ENCODE data around the gene INO80D.
A peak's percentile ranks its signal among the peaks of the same experiment; 100 is the strongest.
"Not testable (repeated sequence)": the region's sequence is repeated elsewhere in the genome, so short reads cannot be mapped to it uniquely, and the experiment has no call there.

Gene INO80D

DNA sequence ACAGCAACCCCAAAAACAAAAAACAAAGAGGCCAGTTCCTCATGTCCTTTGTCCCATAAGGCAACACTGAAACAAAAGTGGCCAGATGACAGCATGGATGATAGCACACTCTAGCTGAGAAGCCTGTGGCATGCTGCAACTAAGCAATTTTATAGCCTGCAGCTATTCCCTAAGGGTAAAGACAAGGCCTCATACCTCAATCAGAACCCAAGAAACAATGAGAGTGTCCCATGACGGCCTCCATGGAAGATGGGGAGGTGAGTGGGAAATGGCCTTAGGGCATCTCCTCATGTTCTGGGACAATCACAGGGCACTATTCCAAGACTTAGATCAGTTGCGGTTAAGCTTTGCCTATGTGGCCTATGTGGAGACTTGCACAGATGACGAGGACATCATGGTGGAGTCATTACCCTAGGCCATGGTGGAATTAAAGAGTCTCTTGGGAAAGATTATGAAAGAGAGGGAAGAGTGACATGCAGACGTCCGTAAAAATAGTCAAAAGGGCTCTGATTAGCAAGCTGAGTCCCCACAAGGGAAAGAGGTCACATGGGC is 103.1 kb downstream of the INO80D start:
- no peak for DNase-seq (ENCODE audit: low spot score)
- TF ChIP-seq, protein P1, sequence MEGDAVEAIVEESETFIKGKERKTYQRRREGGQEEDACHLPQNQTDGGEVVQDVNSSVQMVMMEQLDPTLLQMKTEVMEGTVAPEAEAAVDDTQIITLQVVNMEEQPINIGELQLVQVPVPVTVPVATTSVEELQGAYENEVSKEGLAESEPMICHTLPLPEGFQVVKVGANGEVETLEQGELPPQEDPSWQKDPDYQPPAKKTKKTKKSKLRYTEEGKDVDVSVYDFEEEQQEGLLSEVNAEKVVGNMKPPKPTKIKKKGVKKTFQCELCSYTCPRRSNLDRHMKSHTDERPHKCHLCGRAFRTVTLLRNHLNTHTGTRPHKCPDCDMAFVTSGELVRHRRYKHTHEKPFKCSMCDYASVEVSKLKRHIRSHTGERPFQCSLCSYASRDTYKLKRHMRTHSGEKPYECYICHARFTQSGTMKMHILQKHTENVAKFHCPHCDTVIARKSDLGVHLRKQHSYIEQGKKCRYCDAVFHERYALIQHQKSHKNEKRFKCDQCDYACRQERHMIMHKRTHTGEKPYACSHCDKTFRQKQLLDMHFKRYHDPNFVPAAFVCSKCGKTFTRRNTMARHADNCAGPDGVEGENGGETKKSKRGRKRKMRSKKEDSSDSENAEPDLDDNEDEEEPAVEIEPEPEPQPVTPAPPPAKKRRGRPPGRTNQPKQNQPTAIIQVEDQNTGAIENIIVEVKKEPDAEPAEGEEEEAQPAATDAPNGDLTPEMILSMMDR (IDR thresholded peaks at IDR 0.05; ENCODE audit: borderline replicate concordance, control extremely low read depth, extremely low read depth, insufficient read depth, missing control alignments) = no peak
- in situ Hi-C loops (cut with MboI; ENCODE audit: low sequenced_read_pairs, unreplicated experiment) = no loop called here

DNA sequence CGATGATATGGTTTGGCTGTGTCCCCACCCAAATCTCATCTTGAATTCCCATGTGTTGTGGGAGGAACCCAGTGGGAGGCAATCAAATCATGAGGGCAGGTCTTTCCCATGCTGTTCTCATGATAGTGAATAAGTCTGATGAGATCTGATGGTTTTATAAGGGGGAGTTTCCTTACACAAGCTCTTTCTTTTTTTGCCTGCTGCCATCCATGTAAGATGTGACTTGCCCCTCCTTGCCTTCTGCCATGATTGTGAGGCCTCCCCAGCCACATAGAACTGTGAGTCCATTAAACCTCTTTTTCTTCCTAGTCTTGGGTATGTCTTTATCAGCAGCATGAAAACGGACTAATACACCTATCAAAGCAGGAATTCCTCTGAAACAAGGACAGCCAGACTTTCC is 107.2 kb downstream of the INO80D start:
- DNase-seq (ENCODE audit: low spot score); in situ Hi-C loops (cut with MboI; ENCODE audit: low sequenced_read_pairs, unreplicated experiment): not testable (repeated sequence)

DNA sequence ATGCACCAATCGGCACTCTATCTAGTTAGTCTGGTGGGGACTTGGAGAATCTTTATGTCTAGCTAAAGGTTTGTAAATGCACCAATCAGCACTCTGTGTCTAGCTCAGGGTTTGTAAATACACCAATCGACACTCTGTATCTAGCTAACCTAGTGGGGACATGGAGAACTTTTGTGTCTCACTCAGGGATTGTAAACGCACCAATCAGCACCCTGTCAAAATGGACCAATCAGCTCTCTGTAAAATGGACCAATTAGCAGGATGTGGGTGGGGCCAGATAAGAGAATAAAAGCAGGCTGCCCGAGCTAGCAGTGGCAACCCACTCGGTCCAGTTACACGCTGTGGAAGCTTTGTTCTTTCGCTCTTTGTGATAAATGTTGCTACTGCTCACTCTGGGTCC is 108.3 kb downstream of the INO80D start:
- in situ Hi-C loops (cut with MboI; ENCODE audit: low sequenced_read_pairs, unreplicated experiment); DNase-seq (ENCODE audit: low spot score): not testable (repeated sequence)

DNA sequence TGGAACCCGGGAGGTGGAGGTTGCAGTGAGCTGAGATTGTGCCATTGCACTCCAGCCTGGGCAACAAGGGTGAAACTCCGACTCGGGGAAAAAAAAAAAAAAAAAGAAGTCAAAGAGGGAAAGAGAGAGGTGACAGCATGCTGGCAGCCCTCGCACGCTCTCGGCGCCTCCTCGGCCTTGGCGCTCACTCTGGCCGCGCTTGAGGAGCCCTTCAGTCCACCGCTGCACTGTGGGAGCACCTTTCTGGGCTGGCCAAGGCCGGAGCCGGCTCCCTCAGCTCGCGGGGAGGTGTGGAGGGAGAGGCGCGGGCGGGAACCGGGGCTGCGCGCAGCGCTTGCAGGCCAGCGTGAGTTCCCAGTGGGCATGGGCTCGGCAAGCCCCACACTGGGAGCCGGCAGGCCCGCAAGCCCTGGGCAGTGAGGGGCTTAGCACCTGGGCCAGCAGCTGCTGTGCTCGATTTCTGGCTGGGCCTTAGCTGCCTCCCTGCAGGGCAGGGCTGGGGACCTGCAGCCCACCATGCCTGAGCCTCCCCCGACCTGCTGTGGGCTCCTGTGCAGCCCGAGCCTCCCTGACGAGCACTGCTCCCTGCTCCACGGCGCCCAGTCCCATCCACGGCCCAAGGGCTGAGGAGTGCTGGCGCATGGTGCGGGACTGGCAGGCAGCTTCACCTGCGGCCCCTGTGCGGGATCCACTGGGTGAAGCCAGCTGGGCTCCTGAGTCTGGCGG is 108.9 kb downstream of the INO80D start:
- in situ Hi-C loops (cut with MboI; ENCODE audit: low sequenced_read_pairs, unreplicated experiment); DNase-seq (ENCODE audit: low spot score): not testable (repeated sequence)

DNA sequence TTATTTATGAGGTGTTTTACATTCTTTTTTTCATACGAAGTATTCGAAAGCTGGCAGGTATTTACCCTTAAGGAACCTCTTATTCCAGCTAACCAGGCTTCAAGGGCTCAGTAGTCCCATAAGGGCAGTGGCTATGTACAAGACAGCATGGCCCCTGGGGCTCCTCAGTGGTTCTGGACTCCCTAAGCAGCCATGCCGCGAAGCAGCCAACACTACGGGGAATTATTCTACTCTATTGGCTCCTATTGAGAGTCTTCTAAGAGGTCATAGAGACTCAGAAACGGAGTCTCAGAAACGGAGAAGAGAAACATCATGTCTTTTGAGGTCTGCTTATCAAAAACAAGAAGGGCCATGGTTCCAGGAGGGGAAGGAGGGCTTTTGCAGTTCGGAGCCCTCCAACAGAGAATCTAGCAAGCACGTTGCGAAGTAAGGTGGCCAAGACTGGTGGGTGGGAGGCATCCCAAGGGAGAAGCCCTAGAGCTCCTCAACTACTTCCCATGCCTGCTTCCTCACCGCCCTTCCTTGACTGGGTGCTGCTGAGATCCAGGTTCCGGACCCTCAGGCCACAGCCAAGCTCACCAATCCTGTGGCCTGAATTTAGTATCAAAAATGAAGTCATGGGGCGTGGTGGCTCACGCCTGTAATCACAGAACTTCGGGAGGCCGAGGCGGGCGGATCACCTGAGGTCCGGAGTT is 109.7 kb downstream of the INO80D start:
- in situ Hi-C loops (cut with MboI; ENCODE audit: low sequenced_read_pairs, unreplicated experiment) = no loop called here
- DNase-seq (ENCODE audit: low spot score) = no peak
- TF ChIP-seq, protein P1 (IDR thresholded peaks at IDR 0.05; ENCODE audit: borderline replicate concordance, control extremely low read depth, extremely low read depth, insufficient read depth, missing control alignments) = no peak

DNA sequence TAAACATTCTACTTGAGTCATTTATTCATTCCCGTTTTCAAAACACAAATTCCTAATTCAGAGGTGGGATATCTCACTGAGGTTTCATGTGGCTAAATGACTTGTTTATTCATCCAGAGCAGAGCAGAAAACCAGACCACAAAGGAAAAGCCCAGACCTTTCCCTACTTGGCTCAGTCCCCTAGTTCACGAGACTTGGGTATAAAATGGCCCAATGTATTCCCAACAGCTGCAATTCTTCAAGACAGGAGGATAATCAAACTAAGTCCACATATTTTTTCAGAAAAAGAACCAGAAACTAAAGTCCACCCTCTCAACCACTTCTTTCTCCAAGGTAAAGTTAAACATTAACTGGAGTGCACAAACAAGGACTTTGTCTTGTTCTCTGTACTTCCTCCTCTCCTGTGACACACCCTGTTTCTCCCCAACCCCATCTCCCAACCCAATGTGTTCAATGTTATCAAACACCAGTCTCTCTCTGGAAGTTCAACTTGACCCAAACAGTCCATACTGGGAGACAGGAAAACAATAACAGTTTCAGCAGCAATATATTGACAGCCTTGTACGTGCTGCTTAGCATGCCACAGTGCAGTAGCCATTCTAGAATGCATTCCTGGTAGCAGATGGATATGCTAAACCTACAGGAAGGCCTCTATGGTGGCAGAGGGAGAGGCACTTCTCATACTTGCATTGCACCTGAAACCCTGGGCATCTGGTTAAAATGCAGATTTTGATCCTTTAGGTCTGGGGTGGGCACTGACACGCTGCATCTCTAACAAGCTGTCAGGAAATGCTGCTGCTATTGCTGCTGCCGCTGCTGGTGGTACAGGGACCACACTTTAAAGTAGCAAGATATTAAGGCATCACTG is 110.7 kb downstream of the INO80D start:
- TF ChIP-seq, protein P1 (IDR thresholded peaks at IDR 0.05; ENCODE audit: borderline replicate concordance, control extremely low read depth, extremely low read depth, insufficient read depth, missing control alignments) = no peak
- in situ Hi-C loops (cut with MboI; ENCODE audit: low sequenced_read_pairs, unreplicated experiment) = no loop called here
- peak; percentile 36 for DNase-seq (ENCODE audit: low spot score)

DNA sequence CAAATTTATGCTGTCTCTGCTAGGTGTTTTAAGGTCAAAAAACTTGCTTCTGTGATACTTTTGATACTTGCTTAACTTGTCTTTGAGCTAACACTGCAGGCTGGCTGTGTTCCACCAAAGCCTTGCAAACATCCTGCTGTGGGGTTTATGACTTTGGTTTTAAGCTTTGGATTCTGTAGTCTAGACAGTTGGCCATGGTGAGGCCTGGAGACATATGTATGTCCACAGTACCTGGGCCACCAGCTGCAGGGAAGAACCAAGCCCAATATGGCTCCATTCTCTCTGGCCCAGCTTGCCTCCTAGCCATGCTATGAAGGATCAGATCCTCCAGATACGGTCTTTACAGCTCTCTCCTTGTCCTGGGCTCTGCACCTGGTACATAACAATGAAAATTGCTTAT is 113.9 kb downstream of the INO80D start:
- in situ Hi-C loops (cut with MboI; ENCODE audit: low sequenced_read_pairs, unreplicated experiment) = no loop called here
- TF ChIP-seq, protein P1 (IDR thresholded peaks at IDR 0.05; ENCODE audit: borderline replicate concordance, control extremely low read depth, extremely low read depth, insufficient read depth, missing control alignments) = no peak
- DNase-seq (ENCODE audit: low spot score) = no peak

DNA sequence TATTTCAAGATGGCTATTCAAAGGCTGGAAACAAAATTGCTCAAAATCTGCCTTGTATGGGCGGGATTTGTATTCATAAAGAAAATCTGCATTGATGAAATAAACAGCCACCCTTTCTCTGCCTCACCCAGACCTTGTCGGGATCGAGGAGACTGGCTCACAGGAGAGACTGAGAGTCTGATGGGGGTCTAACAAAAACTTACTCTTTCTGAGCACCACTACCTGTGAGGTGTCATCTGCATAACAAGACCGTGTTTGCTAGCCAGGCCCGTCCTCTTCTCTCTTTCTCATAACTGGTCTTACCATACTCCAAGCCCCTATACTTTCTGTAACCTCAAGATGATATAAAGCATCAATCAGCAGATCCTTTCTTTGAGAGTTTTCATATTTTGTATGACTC is 115.6 kb downstream of the INO80D start:
- in situ Hi-C loops (cut with MboI; ENCODE audit: low sequenced_read_pairs, unreplicated experiment) = no loop called here
- TF ChIP-seq, protein P1 (IDR thresholded peaks at IDR 0.05; ENCODE audit: borderline replicate concordance, control extremely low read depth, extremely low read depth, insufficient read depth, missing control alignments) = no peak
- DNase-seq (ENCODE audit: low spot score) = no peak
